ENCODE results near the gene SMC5.

DNA sequence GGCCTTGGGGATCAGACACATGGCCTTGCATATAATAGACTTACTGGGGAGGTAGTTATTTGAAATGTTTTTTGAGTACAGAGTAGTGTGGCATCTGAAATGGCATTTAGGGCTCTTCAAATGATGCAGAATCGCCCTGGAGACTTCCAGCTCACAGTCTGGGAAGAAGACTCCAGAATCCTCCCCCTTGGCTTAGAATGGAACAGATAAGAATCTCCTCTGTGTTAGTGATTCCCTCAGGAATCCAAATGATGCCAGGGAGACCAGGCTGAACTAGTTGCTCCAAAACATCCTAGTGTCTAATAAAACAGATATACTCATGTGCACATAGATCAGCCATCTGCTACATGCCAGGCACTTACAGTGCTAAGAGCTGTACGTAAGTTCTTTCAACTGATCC, 38.6 kb upstream of the SMC5 start:
- TF ChIP-seq, protein P1, sequence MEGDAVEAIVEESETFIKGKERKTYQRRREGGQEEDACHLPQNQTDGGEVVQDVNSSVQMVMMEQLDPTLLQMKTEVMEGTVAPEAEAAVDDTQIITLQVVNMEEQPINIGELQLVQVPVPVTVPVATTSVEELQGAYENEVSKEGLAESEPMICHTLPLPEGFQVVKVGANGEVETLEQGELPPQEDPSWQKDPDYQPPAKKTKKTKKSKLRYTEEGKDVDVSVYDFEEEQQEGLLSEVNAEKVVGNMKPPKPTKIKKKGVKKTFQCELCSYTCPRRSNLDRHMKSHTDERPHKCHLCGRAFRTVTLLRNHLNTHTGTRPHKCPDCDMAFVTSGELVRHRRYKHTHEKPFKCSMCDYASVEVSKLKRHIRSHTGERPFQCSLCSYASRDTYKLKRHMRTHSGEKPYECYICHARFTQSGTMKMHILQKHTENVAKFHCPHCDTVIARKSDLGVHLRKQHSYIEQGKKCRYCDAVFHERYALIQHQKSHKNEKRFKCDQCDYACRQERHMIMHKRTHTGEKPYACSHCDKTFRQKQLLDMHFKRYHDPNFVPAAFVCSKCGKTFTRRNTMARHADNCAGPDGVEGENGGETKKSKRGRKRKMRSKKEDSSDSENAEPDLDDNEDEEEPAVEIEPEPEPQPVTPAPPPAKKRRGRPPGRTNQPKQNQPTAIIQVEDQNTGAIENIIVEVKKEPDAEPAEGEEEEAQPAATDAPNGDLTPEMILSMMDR (conservative IDR thresholded peaks at IDR 0.05; ENCODE audit: low read length): no peak
- no peak for TF ChIP-seq EZH2phosphoT487 (IDR thresholded peaks at IDR 0.05; ENCODE audit: borderline replicate concordance)

Data from Loucy (cell line).